Sigmoid colon (tissue), 7 donors: Measurements from ENCODE around the gene ITIH4. TPM values are rescaled to one million over a fixed set of nuclear protein-coding genes. Genes with fewer than 3 reads are reported as not detected.

ENCODE experiments used
- DNase-seq: peaks from one replicate; pipeline ENCODE4 v3.0.0-alpha.2; 2019
- H3K27ac ChIP-seq, 4 donors: fragments of 200-600 bp; sonication (generic); one replicate each; pipeline ENCODE4 v1.5.1; 2016 to 2019; ENCODE audit warnings: mild to moderate bottlenecking in 1 of 4
- H3K27me3 ChIP-seq, 3 donors: fragments of 200-600 bp; sonication (generic); one replicate each; pipeline ENCODE4 v1.5.1; 2019; ENCODE audit warnings: mild to moderate bottlenecking in 1 of 3
- H3K36me3 ChIP-seq, 4 donors: fragments of 200-600 bp; sonication (generic); one replicate each; pipeline ENCODE4 v1.5.1; 2016 to 2019
- H3K4me1 ChIP-seq, 4 donors: fragments of 200-600 bp; sonication (generic); one replicate each; pipeline ENCODE4 v1.5.1; 2017 to 2019
- H3K4me3 ChIP-seq, 4 donors: fragments of 200-600 bp; sonication (generic); one replicate each; pipeline ENCODE4 v1.5.1; 2017 to 2019; ENCODE audit warnings: mild to moderate bottlenecking in 2 of 4, moderate library complexity in 1 of 4
- H3K9me3 ChIP-seq, 4 donors: fragments of 200-600 bp in 3 of 4; sonication (generic) in 3 of 4; one replicate each; pipeline versions ENCODE4 v1.5.1 to v1.6.1; 2013 to 2019
- EP300 ChIP-seq, 4 donors: sonication (generic); formaldehyde crosslinking; IDR thresholded peaks; one replicate each; pipeline ENCODE4 v1.6.1; 2017; ENCODE audit warnings: antibody characterized with exemption in 4 of 4
- POLR2A ChIP-seq, 2 donors: fragments of 450-650 bp; IDR thresholded peaks; one replicate each; pipeline ENCODE4 v1.6.1; 2016; ENCODE audit warnings: antibody characterized with exemption in 2 of 2, mild to moderate bottlenecking in 2 of 2, moderate library complexity in 2 of 2
- POLR2AphosphoS5 ChIP-seq, 4 donors: sonication (generic); formaldehyde crosslinking; IDR thresholded peaks; one replicate each; pipeline ENCODE4 v1.6.1; 2017; ENCODE audit warnings: antibody characterized with exemption in 4 of 4
- WGBS, 2 donors: extraction: QIAGEN DNeasy Blood & Tissue Kit; methylation state at CpG; one replicate each; pipeline ENCODE4 v1.1.7; 2013; 5-methylcytosine and 5-hydroxymethylcytosine counted together
- intact Hi-C: fragments of 100-400 bp; cut with DNase I; formaldehyde crosslinking; loops from one replicate; pipeline ENCODE4 v1.15.1; 2023
- polyA plus RNA-seq, 3 donors: library from polyadenylated mRNA; stranded (reverse); fragments of 200-250 nt; gene quantifications; one replicate each; pipeline ENCODE4 v1.2.3, GENCODE V29; 2013
- total RNA-seq, 4 donors: library from RNA; depleted of rRNA; stranded (reverse); fragments of >200 nt; gene quantifications; one replicate each; pipeline ENCODE4 v1.1.0, GENCODE V29; 2016
- TF ChIP-seq, protein P1 (sequence below), 4 experiments: fragments of 450-650 bp in 3 of 4; fragments of 200-600 bp in 1 of 4; IDR thresholded peaks; one replicate each; pipeline ENCODE4 v1.5.1; 2016 to 2019; ENCODE audit warnings: antibody characterized with exemption in 4 of 4, mild to moderate bottlenecking in 3 of 4, moderate library complexity in 2 of 4
- donor health status: healthy with polysubstance abuse.
- donor health status: Bipolar disorder and iron deficiency.
- donor health status: healthy.

The ITIH4 gene
- total and polyA plus RNA-seq, 7 donors: 2.5 to 12.2 (median 5.6) TPM; not detected in 2

DNA sequence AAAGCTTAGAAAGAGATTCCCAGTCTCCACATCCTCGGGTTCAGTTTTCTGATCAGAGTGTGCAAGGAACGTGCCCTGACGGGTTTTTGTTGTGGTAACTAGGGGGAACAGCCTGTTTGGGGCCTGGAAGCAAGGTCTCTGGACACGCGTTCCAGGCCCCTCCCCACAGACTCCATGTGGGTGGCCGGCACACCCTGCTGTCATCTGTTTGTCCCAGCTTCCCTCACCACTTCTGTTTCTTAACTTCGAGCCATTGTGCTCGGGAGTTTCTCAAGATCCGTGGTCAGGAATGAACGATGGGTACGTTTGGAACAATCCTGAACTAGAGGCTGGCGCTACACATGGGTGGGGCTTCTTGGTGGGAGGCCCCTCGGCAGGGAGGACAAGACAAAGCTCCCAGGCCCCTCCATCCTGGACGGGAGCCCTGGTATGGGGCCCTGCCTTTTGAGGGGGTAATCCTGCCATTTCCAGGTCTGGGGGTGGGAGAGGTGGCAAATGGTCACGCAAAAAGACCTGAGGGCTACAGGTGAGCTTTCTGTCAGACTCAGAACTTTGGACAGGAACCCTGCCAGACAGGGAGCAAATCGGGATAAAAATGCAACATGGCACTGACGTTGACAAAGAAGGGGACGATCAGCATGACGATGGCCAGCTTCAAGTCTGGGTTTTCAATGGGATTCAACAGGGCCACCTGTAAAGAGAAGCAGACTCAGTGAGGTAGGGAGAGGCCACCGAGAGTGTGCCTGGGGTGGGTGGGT is 12.8 kb upstream of the ITIH4 start:
- H3K4me1 ChIP-seq: peaks cover 0 to 39% (median 28%) of the 10 kb centered on the region in 4 donors
- TF ChIP-seq POLR2A (IDR thresholded peaks at IDR 0.05): no peak
- TF ChIP-seq POLR2AphosphoS5 (IDR thresholded peaks at IDR 0.05): no peak
- no peak for TF ChIP-seq EP300 (IDR thresholded peaks at IDR 0.05)
- TF ChIP-seq, protein P1, sequence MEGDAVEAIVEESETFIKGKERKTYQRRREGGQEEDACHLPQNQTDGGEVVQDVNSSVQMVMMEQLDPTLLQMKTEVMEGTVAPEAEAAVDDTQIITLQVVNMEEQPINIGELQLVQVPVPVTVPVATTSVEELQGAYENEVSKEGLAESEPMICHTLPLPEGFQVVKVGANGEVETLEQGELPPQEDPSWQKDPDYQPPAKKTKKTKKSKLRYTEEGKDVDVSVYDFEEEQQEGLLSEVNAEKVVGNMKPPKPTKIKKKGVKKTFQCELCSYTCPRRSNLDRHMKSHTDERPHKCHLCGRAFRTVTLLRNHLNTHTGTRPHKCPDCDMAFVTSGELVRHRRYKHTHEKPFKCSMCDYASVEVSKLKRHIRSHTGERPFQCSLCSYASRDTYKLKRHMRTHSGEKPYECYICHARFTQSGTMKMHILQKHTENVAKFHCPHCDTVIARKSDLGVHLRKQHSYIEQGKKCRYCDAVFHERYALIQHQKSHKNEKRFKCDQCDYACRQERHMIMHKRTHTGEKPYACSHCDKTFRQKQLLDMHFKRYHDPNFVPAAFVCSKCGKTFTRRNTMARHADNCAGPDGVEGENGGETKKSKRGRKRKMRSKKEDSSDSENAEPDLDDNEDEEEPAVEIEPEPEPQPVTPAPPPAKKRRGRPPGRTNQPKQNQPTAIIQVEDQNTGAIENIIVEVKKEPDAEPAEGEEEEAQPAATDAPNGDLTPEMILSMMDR (IDR thresholded peaks at IDR 0.05): no peak

DNA sequence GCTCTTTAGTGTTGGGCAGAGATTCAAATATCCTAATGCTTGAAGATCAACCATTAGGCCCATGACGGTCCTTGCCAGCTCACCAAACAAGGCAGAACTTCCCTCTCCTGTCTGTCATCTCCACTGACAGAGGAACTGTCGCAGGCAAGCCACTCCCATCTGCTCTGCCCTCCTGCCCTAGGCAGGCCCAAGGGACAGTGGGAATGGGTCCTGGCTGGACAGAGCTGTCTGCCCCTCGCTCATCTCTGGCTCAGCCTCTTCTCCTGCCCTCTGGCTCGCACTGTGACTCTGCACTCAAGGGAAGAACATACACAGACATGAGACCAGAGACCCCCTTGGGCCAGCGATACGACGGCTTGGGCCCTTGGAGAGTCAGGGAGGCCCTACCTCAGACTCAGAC is 12.0 kb upstream of the ITIH4 start:
- Histone ChIP-seq H3K36me3 (peaks cover under 1 to 64% (median 12%) of the 10 kb centered on the region in 4 donors), H3K4me3 (no peak overlapping the region), H3K4me1 (peaks cover 0 to 38% (median 28%) of the 10 kb centered on the region in 4 donors), H3K9me3 (no peaks in the 10 kb centered on the region), H3K27me3 (no peaks in the 10 kb centered on the region), H3K27ac (peak overlapping the region in 1 of 4 donors; percentile 79)
- WGBS, 2 donors: 78 to 88% methylated on average over 7 of the region's 7 CpGs
- intact Hi-C loops: loop anchor here (10.0 kb wide), 1 partner anchor 92 kb away; no protein-coding TSS in a partner anchor
- no peak for DNase-seq
- TF ChIP-seq, protein P1 (IDR thresholded peaks at IDR 0.05): no peak
- TF ChIP-seq POLR2A (IDR thresholded peaks at IDR 0.05) (no peak), EP300 (IDR thresholded peaks at IDR 0.05) (no peak), POLR2AphosphoS5 (IDR thresholded peaks at IDR 0.05) (no peak)

More for the DNA sequence above, 12.8 kb upstream of the ITIH4 start:
- Histone ChIP-seq H3K27ac (peak overlapping the region in 1 of 4 donors; percentile 79), H3K9me3 (no peaks in the 10 kb centered on the region), H3K4me3 (no peak overlapping the region), H3K27me3 (no peaks in the 10 kb centered on the region), H3K36me3 (peaks cover 4 to 73% (median 14%) of the 10 kb centered on the region in 4 donors)
- WGBS, 2 donors: 82 to 84% methylated on average over 20 of the region's 20 CpGs
- intact Hi-C loops: loop anchor here (10.0 kb wide), 1 partner anchor 92 kb away; no protein-coding TSS in a partner anchor
- DNase-seq: no peak

DNA sequence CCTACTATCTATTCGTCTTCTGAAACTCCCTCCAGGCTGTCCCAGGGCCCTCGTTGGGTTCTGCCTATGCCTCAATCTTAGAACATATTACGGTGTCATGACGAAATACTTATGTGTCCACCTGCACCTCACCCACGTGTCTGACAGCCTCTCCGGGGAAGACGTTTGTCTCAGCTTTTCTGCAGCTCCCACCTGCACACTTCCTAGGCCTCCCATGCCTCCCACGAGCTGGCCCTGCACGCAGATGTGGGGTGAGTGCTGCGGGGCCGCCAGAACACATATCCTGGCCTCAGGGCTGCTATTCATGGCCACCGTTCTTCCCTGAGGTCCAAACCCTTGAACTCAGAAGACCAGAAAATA is 11.5 kb upstream of the ITIH4 start:
- peaks cover 0 to 38% (median 28%) of the 10 kb centered on the region in 4 donors for H3K4me1 ChIP-seq
- H3K27ac ChIP-seq: no peak overlapping the region
- H3K36me3 ChIP-seq: peaks cover 0 to 60% (median 10%) of the 10 kb centered on the region in 4 donors

DNA sequence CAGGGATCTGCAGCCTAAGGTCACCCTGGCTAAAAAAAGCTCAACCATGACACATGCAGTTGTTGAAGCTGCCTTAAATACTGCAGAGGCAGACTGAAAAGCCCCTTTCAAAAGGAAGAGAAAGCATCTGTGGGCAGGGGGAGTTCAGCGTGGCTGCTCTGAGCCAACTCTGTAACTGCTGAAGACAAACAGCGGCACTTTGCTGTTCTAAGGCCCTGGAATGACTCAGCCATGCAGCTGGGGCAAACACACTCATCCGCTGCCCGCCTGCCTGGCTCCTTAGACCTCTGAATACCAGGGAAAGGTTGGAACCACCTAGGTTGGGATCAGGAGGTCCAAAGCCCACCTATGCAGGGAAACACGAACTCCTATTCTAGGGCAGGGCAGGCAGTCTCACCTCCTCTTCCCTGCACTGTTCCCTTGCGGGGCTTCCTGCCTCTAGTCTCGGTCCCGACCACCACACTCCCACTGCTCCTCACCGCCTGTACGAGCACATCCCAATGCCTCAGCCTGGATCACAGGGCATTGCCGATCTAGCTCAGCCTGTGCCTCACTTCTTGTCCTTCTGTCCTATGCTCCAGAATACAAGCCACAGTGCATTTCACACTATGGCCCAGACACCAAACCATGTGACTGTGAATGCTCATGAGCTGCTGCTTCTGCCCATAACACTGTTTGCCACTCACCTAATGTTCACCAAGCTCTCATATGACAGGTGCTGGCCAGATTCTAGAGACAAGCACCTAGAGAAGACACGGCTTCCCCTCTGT is 10.9 kb upstream of the ITIH4 start:
- Histone ChIP-seq H3K9me3 (no peaks in the 10 kb centered on the region), H3K36me3 (peaks cover 0 to 56% (median 10%) of the 10 kb centered on the region in 4 donors), H3K4me1 (peaks cover 0 to 35% (median 27%) of the 10 kb centered on the region in 4 donors), H3K27me3 (no peaks in the 10 kb centered on the region), H3K4me3 (no peak overlapping the region), H3K27ac (no peak overlapping the region)
- no peak for DNase-seq
- WGBS, 2 donors: 94 to 96% methylated on average over 12 of the region's 12 CpGs
- no peak for TF ChIP-seq EP300 (IDR thresholded peaks at IDR 0.05)
- no peak for TF ChIP-seq POLR2AphosphoS5 (IDR thresholded peaks at IDR 0.05)
- TF ChIP-seq POLR2A (IDR thresholded peaks at IDR 0.05): no peak
- TF ChIP-seq, protein P1 (IDR thresholded peaks at IDR 0.05): no peak
- intact Hi-C loops: loop anchor here (10.0 kb wide), 1 partner anchor 93 kb away; no protein-coding TSS in a partner anchor

More for the DNA sequence above, 11.5 kb upstream of the ITIH4 start:
- DNase-seq: no peak
- TF ChIP-seq, protein P1 (IDR thresholded peaks at IDR 0.05): no peak
- TF ChIP-seq POLR2A (IDR thresholded peaks at IDR 0.05): no peak
- TF ChIP-seq POLR2AphosphoS5 (IDR thresholded peaks at IDR 0.05): no peak
- no peak for TF ChIP-seq EP300 (IDR thresholded peaks at IDR 0.05)
- intact Hi-C loops: loop anchor here (10.0 kb wide), 1 partner anchor 93 kb away; no protein-coding TSS in a partner anchor
- no peak overlapping the region for H3K4me3 ChIP-seq
- no peaks in the 10 kb centered on the region for H3K27me3 ChIP-seq
- H3K9me3 ChIP-seq: no peaks in the 10 kb centered on the region
- 84 to 86% methylated on average over 12 of the region's 12 CpGs for WGBS, 2 donors
